HG02642 (cell line): ENCODE data around the gene ADTRP.
"Not testable (repeated sequence)": the region's sequence is repeated elsewhere in the genome, so short reads cannot be mapped to it uniquely, and the experiment has no call there.

ENCODE experiments used
- ATAC-seq: cut with Tn5 transposase; IDR thresholded peaks from one replicate; pipeline ENCODE4 v1.9.1; 2021; ENCODE audit warnings: mild to moderate bottlenecking; ENCODE audit not compliant: unreplicated experiment, poor library complexity

ADTRP gene

GRCh38 chr6:11705069-11705468, 73.5 kb downstream of the ADTRP start:
- no peak for ATAC-seq

DNA sequence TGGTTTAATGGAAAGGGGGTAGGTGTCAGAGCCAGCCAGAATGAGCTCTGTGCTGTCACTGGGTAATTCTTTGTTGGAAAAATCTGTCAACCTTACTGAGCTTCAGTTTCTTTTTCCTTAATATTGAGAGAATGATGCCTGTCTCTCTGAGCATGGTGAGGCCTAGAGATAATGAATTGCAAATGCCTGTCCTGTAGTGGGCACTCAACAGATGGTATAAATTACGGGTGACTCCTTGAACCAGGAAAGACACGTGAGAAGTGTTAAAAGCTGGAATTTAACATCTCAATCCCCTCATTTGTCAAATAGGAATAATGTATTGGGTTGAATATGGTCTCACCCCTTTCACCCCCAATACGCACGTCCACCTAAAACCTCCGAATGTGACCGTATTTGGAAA, 74.9 kb downstream of the ADTRP start:
- ATAC-seq, result no peak

DNA sequence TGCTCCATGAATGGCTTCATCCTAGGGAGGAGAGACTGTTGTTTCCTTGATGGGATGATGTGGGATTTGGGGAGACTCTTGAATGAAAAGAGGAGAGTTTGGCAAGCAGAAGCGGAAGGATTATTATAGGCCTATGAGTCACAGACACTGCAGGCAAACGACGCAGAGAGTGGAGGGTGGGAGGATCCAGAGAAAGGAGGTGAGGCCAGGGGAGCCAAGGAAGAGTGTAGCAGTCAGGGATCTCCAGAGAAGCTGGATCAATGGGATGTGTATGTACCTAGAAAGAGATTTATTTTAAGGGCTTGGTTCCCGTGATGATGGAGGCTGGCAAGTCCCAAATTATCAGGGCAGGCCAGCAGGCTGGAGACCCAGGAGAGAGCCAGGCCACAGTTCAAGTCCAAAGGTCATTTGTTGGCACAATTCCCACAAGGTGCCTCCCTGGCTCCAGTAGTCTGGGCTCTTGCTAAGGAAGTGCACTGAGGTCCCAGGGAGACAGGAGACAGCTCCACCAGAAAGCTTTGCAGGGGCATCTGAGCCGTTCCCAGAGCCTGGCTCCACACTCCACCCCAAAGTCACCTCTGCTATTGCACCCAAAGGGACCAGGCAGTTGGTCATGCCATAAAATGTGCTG, 76.0 kb downstream of the ADTRP start:
- ATAC-seq, result no peak

DNA sequence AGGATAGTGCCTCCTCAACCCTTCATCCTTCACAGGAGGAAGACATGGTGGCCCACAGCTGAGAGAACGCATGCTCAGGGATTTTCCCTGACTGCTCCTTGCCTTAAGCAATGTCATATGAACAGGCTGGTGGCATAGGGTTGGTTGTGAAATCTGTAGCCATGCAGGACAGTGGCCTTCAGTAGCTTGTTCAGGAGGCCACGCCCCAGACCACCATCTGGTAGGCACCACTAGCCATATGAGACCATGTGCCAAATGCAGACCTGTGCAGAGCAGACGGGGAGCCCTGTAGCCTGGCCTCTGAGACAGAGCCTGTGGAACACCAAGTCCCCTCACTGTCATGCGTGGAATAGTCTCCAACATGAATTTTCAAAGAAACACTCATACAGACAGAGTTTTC, 76.5 kb downstream of the ADTRP start:
- no peak for ATAC-seq

DNA sequence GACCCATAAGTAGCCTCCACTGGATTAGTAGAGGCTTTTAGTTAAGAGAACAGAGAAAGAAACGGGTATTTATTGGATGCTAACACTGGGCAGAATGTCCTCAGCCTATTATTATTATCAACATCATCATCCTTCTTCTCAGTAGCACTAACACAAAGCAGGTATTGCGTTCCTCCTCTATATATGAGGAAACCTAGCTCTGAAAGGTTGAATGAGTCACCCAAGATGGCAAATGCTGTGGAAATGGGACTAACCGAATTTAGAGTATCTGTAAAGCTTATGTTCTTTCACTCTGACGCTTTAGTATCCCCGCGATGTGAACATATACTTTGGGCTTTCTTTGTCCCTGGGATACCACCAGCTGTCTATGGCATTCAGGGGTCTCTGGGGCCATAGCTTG, 77.0 kb downstream of the ADTRP start:
- ATAC-seq, result no peak

DNA sequence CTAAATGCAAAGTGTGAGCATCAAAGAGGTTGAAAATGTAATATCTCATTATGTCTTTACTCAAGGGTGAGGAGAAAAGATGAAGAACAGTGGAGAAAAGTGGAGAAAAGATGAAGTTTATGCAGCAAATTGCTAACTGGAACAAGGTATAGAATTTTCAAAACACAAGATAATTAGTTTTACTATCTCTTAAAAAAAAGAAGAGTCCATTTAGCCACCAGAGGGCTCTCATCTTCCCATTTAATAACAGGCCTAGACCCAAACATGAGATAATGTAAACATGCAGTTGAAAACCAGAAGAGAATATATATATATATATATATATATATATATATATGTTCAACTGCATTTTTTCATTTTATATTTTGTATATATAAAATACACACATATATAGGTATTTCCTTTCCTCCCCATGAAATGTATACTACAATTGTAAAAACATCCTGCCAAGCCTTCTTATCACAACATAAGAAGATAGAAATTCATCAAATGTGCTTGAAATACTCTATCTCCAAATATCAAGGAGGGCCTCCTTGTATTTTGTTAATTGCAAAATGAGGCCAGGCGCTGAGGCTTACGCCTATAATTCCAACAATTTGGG, 78.4 kb downstream of the ADTRP start:
- no peak for ATAC-seq

DNA sequence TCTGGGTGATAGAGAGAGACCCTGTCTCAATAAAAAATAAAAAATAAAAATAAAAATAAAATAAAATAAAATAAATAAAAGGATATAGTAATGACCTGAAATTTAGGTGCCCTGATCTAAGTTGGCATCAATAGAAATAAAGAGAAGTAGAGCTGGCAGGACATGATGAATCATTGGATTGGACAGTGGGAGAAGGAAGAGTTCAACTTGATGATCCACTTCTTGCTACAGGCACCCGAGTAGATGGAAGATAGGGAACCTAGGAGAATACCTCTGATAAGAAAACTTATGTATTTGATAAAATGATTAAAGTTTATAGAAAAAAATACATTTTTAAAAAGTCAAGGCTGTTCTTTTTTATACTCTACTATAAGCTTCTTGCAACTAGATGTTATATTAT, 79.0 kb downstream of the ADTRP start:
- no peak for ATAC-seq

DNA sequence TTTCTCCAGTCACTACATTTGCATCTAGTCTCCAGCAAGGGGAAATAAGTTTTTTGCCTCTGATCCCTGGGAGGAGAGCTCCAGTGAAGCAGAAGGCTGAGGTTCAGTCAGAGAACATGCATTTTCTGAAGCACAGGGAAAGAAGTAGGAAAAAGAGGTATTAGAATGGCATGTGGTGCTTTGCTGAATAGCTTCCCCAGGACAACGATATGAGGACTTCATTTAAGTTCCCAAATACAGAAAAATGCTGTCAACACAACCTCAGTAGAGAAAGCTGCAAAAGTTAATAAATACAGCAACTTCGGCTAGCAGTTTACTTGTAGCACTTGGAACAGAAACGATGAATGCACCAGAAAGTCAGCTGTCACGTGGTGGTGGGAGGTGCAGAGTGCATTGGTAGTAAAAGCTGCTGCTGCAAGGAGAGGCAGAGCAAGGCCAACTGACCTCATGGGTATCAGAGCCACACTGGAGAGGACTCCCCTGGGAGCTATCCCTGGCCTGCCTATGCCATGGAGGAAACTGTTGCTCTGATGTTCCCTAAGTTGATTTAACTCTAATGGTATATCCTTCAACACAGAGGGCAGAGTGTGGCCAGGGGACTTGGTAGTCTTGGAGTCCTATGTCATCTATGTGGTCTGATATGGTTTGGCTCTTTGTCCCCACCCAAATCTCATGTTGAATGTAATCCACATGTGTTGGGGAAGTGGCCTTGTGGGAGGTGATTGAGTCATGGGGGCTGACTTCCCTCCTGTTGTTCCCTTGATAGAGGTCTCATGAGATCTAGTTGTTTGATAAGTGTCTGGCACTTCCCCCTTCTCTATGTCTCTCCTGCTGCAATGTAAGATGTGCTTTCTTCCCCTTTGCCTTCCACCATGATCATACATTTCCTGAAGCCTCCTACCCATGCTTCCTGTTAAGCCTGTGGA, 85.9 kb downstream of the ADTRP start:
- no peak for ATAC-seq

DNA sequence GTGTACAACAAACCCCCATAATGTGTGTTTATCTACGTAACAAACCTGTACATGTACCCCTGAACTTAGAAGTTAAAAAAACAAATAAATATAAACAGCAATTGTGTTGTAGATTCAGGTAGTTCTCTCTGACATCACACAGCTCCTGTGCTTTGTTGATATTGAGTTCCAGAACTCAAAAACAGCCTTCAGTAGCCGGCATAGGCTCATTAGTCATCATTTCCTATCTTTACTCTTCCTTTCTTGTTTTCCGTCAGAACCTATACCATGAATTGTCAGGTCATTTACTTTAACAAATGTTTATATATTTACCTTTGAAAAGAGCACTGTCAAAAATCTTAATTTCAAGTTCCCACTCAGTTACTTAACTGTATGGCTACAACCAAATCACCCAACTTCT, 88.8 kb downstream of the ADTRP start:
- ATAC-seq, result no peak

GRCh38 chr6:11689400-11689799, 89.2 kb downstream of the ADTRP start:
- ATAC-seq, result not testable (repeated sequence)

DNA sequence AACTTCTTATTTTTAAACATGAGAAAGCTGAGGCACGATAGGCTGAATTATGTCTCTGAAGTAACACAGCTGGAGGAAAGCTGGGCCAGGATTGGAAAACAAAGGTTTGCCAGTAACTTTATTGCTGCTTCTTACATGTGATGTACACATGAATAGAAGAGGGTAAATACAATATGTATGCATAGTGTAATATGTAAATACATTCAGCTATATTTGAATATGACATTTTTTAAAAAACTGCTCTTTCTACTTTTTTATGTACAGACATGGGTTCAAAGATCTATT, 90.2 kb downstream of the ADTRP start:
- no peak for ATAC-seq

GRCh38 chr6:11685481-11686093, 93.0 kb downstream of the ADTRP start:
- no peak for ATAC-seq

DNA sequence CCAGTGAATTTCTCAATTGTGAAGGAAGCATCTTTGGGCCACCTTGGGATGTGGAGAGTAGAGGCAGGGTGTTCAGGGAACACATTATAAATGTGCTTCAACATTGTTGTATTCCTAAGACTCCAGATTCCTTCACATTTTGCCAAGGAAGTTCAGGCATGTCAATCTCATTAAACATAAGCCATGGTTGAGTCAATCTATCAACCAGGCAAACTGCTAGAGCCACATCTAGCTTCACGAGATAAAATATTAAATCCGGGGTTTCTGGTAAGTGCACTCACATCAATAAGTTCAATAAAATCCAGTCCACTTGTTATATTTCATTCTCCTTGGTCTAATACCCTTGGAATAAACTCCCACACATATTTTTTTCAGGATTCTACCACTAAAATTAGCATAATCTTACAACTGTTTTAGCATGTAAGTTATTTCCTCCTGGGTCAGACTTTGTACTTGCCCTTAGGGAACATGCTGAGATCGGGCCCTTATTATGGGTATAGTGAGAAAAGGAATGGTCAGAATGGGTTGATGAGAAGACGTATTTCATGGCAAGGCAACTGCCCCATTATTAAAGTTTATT, 93.6 kb downstream of the ADTRP start:
- no peak for ATAC-seq

DNA sequence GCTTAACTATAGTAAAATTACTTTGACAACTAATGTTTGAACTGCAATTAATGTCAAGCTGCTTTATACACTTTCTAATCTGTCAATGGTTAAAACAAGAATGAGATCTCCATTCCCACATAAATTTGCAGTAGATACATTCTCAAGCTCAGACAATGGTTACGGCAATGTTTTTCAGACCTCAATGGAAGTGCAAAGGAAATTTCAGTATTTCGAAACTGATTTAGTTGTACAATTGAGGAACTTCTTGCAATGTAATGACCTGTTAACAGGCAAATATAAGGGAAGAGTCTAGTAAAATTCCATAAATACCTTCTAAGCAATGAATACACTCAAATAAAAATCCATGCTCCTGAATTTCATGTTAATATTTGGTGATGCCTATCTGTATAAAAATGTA, 94.7 kb downstream of the ADTRP start:
- no peak for ATAC-seq

DNA sequence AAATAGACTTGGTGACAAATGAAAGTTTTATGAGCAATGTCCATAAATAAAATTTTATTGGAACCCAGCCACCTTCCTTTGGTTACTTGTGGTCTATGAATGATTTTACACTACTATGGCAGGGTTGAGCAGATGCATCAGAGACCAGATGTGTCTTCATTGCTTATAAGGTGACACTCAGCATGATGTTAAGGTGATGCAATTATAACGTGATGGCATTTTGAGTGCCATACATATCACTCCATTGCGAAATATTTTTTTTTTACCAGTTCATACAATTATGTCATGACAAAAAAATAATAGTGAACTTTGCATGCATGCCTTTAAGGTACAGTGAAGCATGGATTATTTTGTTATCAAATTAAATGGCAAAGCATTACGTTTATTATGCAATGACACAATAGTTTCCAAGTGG, 96.0 kb downstream of the ADTRP start:
- ATAC-seq, result no peak

GRCh38 chr6:11681770-11682169, 96.8 kb downstream of the ADTRP start:
- no peak for ATAC-seq

- ATAC-seq, result no peak
Observed at GRCh38 chr6:11681357-11681756, 97.2 kb downstream of the ADTRP start.

- ATAC-seq, result not testable (repeated sequence)
Observed at GRCh38 chr6:11680479-11680878, 98.1 kb downstream of the ADTRP start.

- no peak for ATAC-seq
Observed at GRCh38 chr6:11679099-11679498, 99.5 kb downstream of the ADTRP start.

GRCh38 chr6:11675601-11676000, 103.0 kb downstream of the ADTRP start:
- no peak for ATAC-seq

GRCh38 chr6:11672669-11673068, 105.9 kb downstream of the ADTRP start:
- ATAC-seq, result no peak
